ENCODE measurements around the gene CPA2. TPM values are rescaled to one million over a fixed set of nuclear protein-coding genes. Genes with fewer than 3 reads are reported as not detected.
"Not testable (repeated sequence)": the region's sequence is repeated elsewhere in the genome, so short reads cannot be mapped to it uniquely, and the experiment has no call there.

The CPA2 gene
- total and polyA plus RNA-seq, 9 donors, result 0.39 to 4.5 (median 0.54) TPM

GRCh38 chr7:130228840-130229502, 37.7 kb upstream of the CPA2 start:
- WGBS (ENCODE audit: insufficient coverage), result no CpG with 5 or more reads among the region's 7 CpGs
- Histone ChIP-seq H3K27ac (ENCODE audit: low read length) (no peak overlapping the region), H3K27me3 (ENCODE audit: control insufficient read depth, insufficient read depth, low read length) (no peaks in the 10 kb centered on the region)

GRCh38 chr7:130229981-130230380, 36.7 kb upstream of the CPA2 start:
- not testable (repeated sequence) for H3K4me1 ChIP-seq (ENCODE audit: control insufficient read depth, insufficient read depth, low read length); H3K9me3 ChIP-seq (replicated peaks; ENCODE audit: control insufficient read depth, low read depth, low read length); H3K4me3 ChIP-seq (ENCODE audit: low read length); DNase-seq; H3K36me3 ChIP-seq (ENCODE audit: control insufficient read depth, insufficient read depth, low read length); H3K27ac ChIP-seq (ENCODE audit: low read length); H3K27me3 ChIP-seq (ENCODE audit: control insufficient read depth, insufficient read depth, low read length)
- WGBS (ENCODE audit: insufficient coverage), result 94% methylated on average over 17 of the region's 28 CpGs

More at GRCh38 chr7:130228840-130229502, 37.7 kb upstream of the CPA2 start:
- DNase-seq, result no peak
- Histone ChIP-seq H3K4me1 (ENCODE audit: control insufficient read depth, insufficient read depth, low read length) (no peaks in the 10 kb centered on the region), H3K4me3 (ENCODE audit: low read length) (no peak overlapping the region), H3K36me3 (ENCODE audit: control insufficient read depth, insufficient read depth, low read length) (no peaks in the 10 kb centered on the region), H3K9me3 (replicated peaks; ENCODE audit: control insufficient read depth, low read depth, low read length) (no peaks in the 10 kb centered on the region)

- DNase-seq, result peak; percentile 17
- Histone ChIP-seq H3K4me1 (ENCODE audit: control insufficient read depth, insufficient read depth, low read length) (no peaks in the 10 kb centered on the region), H3K9me3 (replicated peaks; ENCODE audit: control insufficient read depth, low read depth, low read length) (no peaks in the 10 kb centered on the region), H3K27ac (ENCODE audit: low read length) (no peak overlapping the region), H3K36me3 (ENCODE audit: control insufficient read depth, insufficient read depth, low read length) (no peaks in the 10 kb centered on the region), H3K4me3 (ENCODE audit: low read length) (no peak overlapping the region), H3K27me3 (ENCODE audit: control insufficient read depth, insufficient read depth, low read length) (no peaks in the 10 kb centered on the region)
- 58% methylated on average over 5 of the region's 6 CpGs for WGBS (ENCODE audit: insufficient coverage)
Observed at GRCh38 chr7:130231792-130232191, 34.9 kb upstream of the CPA2 start.

- WGBS (ENCODE audit: insufficient coverage), result no CpG with 5 or more reads among the region's 2 CpGs
- no peaks in the 10 kb centered on the region for H3K4me1 ChIP-seq (ENCODE audit: control insufficient read depth, insufficient read depth, low read length)
- H3K36me3 ChIP-seq (ENCODE audit: control insufficient read depth, insufficient read depth, low read length), result no peaks in the 10 kb centered on the region
- no peak overlapping the region for H3K4me3 ChIP-seq (ENCODE audit: low read length)
- DNase-seq, result no peak
- no peak overlapping the region for H3K27ac ChIP-seq (ENCODE audit: low read length)
- H3K9me3 ChIP-seq (replicated peaks; ENCODE audit: control insufficient read depth, low read depth, low read length), result no peaks in the 10 kb centered on the region
- no peaks in the 10 kb centered on the region for H3K27me3 ChIP-seq (ENCODE audit: control insufficient read depth, insufficient read depth, low read length)
Observed at GRCh38 chr7:130232209-130232608, 34.5 kb upstream of the CPA2 start.

- H3K36me3 ChIP-seq (ENCODE audit: control insufficient read depth, insufficient read depth, low read length), result no peaks in the 10 kb centered on the region
- no peak overlapping the region for H3K4me3 ChIP-seq (ENCODE audit: low read length)
- H3K27ac ChIP-seq (ENCODE audit: low read length), result no peak overlapping the region
- DNase-seq, result no peak
- no peaks in the 10 kb centered on the region for H3K4me1 ChIP-seq (ENCODE audit: control insufficient read depth, insufficient read depth, low read length)
- H3K9me3 ChIP-seq (replicated peaks; ENCODE audit: control insufficient read depth, low read depth, low read length), result no peaks in the 10 kb centered on the region
- WGBS (ENCODE audit: insufficient coverage), result 67% methylated on average over 2 of the region's 2 CpGs
- no peaks in the 10 kb centered on the region for H3K27me3 ChIP-seq (ENCODE audit: control insufficient read depth, insufficient read depth, low read length)
Observed at GRCh38 chr7:130234078-130234477, 32.6 kb upstream of the CPA2 start.

- H3K4me1 ChIP-seq (ENCODE audit: control insufficient read depth, insufficient read depth, low read length); H3K4me3 ChIP-seq (ENCODE audit: low read length); H3K27ac ChIP-seq (ENCODE audit: low read length); H3K36me3 ChIP-seq (ENCODE audit: control insufficient read depth, insufficient read depth, low read length); H3K27me3 ChIP-seq (ENCODE audit: control insufficient read depth, insufficient read depth, low read length); H3K9me3 ChIP-seq (replicated peaks; ENCODE audit: control insufficient read depth, low read depth, low read length): not testable (repeated sequence)
- WGBS (ENCODE audit: insufficient coverage), result 83% methylated on average over 3 of the region's 4 CpGs
- peak; percentile 13 for DNase-seq
Observed at GRCh38 chr7:130236361-130236760, 30.3 kb upstream of the CPA2 start.

- H3K4me1 ChIP-seq (ENCODE audit: control insufficient read depth, insufficient read depth, low read length), result no peaks in the 10 kb centered on the region
- no peak overlapping the region for H3K27ac ChIP-seq (ENCODE audit: low read length)
- H3K9me3 ChIP-seq (replicated peaks; ENCODE audit: control insufficient read depth, low read depth, low read length), result no peaks in the 10 kb centered on the region
- no CpG with 5 or more reads among the region's 1 CpG for WGBS (ENCODE audit: insufficient coverage)
- DNase-seq, result no peak
- no peak overlapping the region for H3K4me3 ChIP-seq (ENCODE audit: low read length)
- H3K36me3 ChIP-seq (ENCODE audit: control insufficient read depth, insufficient read depth, low read length), result no peaks in the 10 kb centered on the region
- H3K27me3 ChIP-seq (ENCODE audit: control insufficient read depth, insufficient read depth, low read length), result no peaks in the 10 kb centered on the region
Observed at GRCh38 chr7:130240240-130240639, 26.4 kb upstream of the CPA2 start.

GRCh38 chr7:130242198-130243014, 24.3 kb upstream of the CPA2 start:
- Histone ChIP-seq H3K27ac (ENCODE audit: low read length) (no peak overlapping the region), H3K4me3 (ENCODE audit: low read length) (no peak overlapping the region), H3K36me3 (ENCODE audit: control insufficient read depth, insufficient read depth, low read length) (no peaks in the 10 kb centered on the region), H3K27me3 (ENCODE audit: control insufficient read depth, insufficient read depth, low read length) (no peaks in the 10 kb centered on the region), H3K9me3 (replicated peaks; ENCODE audit: control insufficient read depth, low read depth, low read length) (peaks cover 2% of the 10 kb centered on the region), H3K4me1 (ENCODE audit: control insufficient read depth, insufficient read depth, low read length) (no peaks in the 10 kb centered on the region)
- peak; percentile 24 for DNase-seq
- WGBS (ENCODE audit: insufficient coverage), result 90% methylated on average over 2 of the region's 5 CpGs

- DNase-seq, result peak; percentile 86
- H3K36me3 ChIP-seq (ENCODE audit: control insufficient read depth, insufficient read depth, low read length); H3K4me3 ChIP-seq (ENCODE audit: low read length); H3K9me3 ChIP-seq (replicated peaks; ENCODE audit: control insufficient read depth, low read depth, low read length); H3K27me3 ChIP-seq (ENCODE audit: control insufficient read depth, insufficient read depth, low read length); H3K4me1 ChIP-seq (ENCODE audit: control insufficient read depth, insufficient read depth, low read length): not testable (repeated sequence)
- 0% methylated on average over 1 of the region's 1 CpG for WGBS (ENCODE audit: insufficient coverage)
- H3K27ac ChIP-seq (ENCODE audit: low read length), result peak overlapping the region; percentile 57
Observed at GRCh38 chr7:130243486-130243885, 23.2 kb upstream of the CPA2 start.

- not testable (repeated sequence) for H3K4me3 ChIP-seq (ENCODE audit: low read length); H3K27me3 ChIP-seq (ENCODE audit: control insufficient read depth, insufficient read depth, low read length); H3K9me3 ChIP-seq (replicated peaks; ENCODE audit: control insufficient read depth, low read depth, low read length); H3K36me3 ChIP-seq (ENCODE audit: control insufficient read depth, insufficient read depth, low read length); H3K27ac ChIP-seq (ENCODE audit: low read length); H3K4me1 ChIP-seq (ENCODE audit: control insufficient read depth, insufficient read depth, low read length); DNase-seq
- WGBS (ENCODE audit: insufficient coverage), result no CpG with 5 or more reads among the region's 1 CpG
Observed at GRCh38 chr7:130246491-130246890, 20.2 kb upstream of the CPA2 start.

Measured in muscle of leg (tissue), 11 donors.